Erythroblast (primary cell): ENCODE results near the gene EIF5B.

Source experiments
- GATA1 ChIP-seq: IDR thresholded peaks from 2 replicates; pipeline ENCODE4 v1.6.1; 2011; ENCODE audit warnings: low read depth, mild to moderate bottlenecking, control low read depth, low read length, moderate library complexity
- POLR2A ChIP-seq: IDR thresholded peaks from 2 replicates; pipeline ENCODE4 v1.6.1; 2011; ENCODE audit warnings: mild to moderate bottlenecking, low read length

DNA sequence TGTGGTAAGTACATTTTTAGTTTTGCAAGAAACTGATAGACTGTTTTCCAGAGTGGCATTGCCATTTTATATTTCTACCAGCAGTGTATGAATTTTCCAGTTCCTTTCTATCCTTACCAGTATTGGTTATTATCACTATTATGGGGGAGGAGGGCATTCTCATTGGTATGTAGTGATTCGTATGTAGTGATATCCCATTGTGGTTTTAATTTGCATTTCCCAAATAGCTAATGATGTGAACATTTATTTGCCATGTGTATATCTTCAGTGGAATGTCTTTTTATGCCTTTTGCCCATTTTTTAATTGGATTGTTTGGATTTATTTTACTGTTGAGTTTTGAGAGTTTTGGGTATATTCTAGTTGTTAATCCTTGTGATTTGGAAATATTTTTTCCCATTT is 16.9 kb downstream of the EIF5B start:
- TF ChIP-seq POLR2A, result no peak
- no peak for TF ChIP-seq GATA1
